HCT116 (cell line): ENCODE data around the gene EIF4A3. TPM values are rescaled to one million over a fixed set of nuclear protein-coding genes. Genes with fewer than 3 reads are reported as not detected.

ENCODE experiments used
- ATAC-seq: fragments of 200-7000 bp; cut with Tn5 transposase; 2 replicates; pipeline ENCODE4 v1.9.1; 2020; ENCODE audit warnings: mild to moderate bottlenecking, moderate library complexity
- BruUV-seq: library from RNA; stranded (reverse); fragments of 400-500 nt; replicated peaks from 2 replicates; lab custom pipeline; 2021; lab: Mats Ljungman, UMichigan
- CTCF ChIA-PET: fragments of 300-600 bp; sonication (Branson Sonifier 250); formaldehyde crosslinking; loops from one replicate; lab custom pipeline; 2021; ENCODE audit warnings: antibody characterized with exemption; lab: Charles Lee
- POLR2A ChIA-PET: fragments of 300-600, 350-600 bp; sonication (Branson Sonifier 250); formaldehyde crosslinking; loops from one replicate; lab custom pipeline; 2021; ENCODE audit warnings: antibody characterized with exemption; lab: Charles Lee
- RAD21 ChIA-PET, 2 experiments: fragments of 300-600 bp; sonication (Branson Sonifier 250); formaldehyde crosslinking; loops; one replicate each; lab custom pipeline; 2023; ENCODE audit warnings: low total read pairs in 2 of 2; ENCODE audit not compliant: uncharacterized antibody in 2 of 2, unreplicated experiment in 2 of 2, low non-redundant PET in 1 of 2; lab: Charles Lee
- DNase-seq: peaks from one replicate; pipeline ENCODE4 v3.0.0-alpha.2; 2010; ENCODE audit warnings: low read depth, low spot score
- H2AFZ ChIP-seq: fragments of 200-600 bp; shearing (Covaris generic), sonication (generic); 2 replicates; pipeline ENCODE4 v1.6.1; 2017; ENCODE audit warnings: low read depth, mixed run types, mixed read lengths, antibody characterized with exemption, low read length; ENCODE audit not compliant: poor library complexity, severe bottlenecking
- H3K27ac ChIP-seq: 2 replicates; pipeline ENCODE4 v1.5.1; 2012; ENCODE audit warnings: low read depth, low read length
- H3K27me3 ChIP-seq: fragments of 200-600 bp; sonication (generic); 2 replicates; pipeline ENCODE4 v1.6.1; 2016; ENCODE audit warnings: mixed run types, low read length, mixed read lengths; ENCODE audit not compliant: insufficient read depth
- H3K36me3 ChIP-seq, 2 experiments: fragments of 200-500 bp in 1 of 2; fragments of 200-600 bp in 1 of 2; sonication (Bioruptor generic) in 1 of 2; sonication (generic) in 1 of 2; 2 replicates each; pipeline versions ENCODE4 v1.5.1 to v1.6.1; 2014 to 2016; ENCODE audit warnings: low read length in 2 of 2, inconsistent platforms in 1 of 2, mixed read lengths in 1 of 2, mixed run types in 1 of 2; ENCODE audit not compliant: insufficient read depth in 2 of 2, control insufficient read depth in 1 of 2
- H3K4me1 ChIP-seq, 2 experiments: fragments of 200-600 bp in 1 of 2; sonication (generic) in 1 of 2; 2 replicates each; pipeline versions ENCODE4 v1.5.1 to v1.6.1; 2012 to 2017; ENCODE audit warnings: low read length in 2 of 2, inconsistent platforms in 1 of 2, mild to moderate bottlenecking in 1 of 2, mixed read lengths in 1 of 2, mixed run types in 1 of 2, moderate library complexity in 1 of 2; ENCODE audit not compliant: insufficient read depth in 2 of 2, control insufficient read depth in 1 of 2
- H3K4me2 ChIP-seq: fragments of 200-600 bp; sonication (generic); 2 replicates; pipeline ENCODE4 v1.6.1; 2017; ENCODE audit warnings: mixed run types, low read length, mixed read lengths
- H3K4me3 ChIP-seq, 2 experiments: fragments of 200-600 bp in 1 of 2; sonication (generic) in 1 of 2; replicated peaks in 1 of 2; 2 replicates each; pipeline ENCODE4 v1.5.1; 2011 to 2016; ENCODE audit warnings: low read length in 2 of 2, control low read depth in 1 of 2, low read depth in 1 of 2, mild to moderate bottlenecking in 1 of 2, mixed read lengths in 1 of 2, mixed run types in 1 of 2
- H3K79me2 ChIP-seq: fragments of 200-600 bp; sonication (generic); 2 replicates; pipeline ENCODE4 v1.6.1; 2017; ENCODE audit warnings: mild to moderate bottlenecking, mixed run types, low read length, moderate library complexity, mixed read lengths; ENCODE audit not compliant: insufficient read depth
- H3K9ac ChIP-seq: fragments of 200-600 bp; sonication (generic); 2 replicates; pipeline ENCODE4 v1.6.1; 2016; ENCODE audit warnings: low read length, mixed read lengths
- H3K9me2 ChIP-seq: fragments of 200-600 bp; sonication (generic), shearing (Covaris generic); 2 replicates; pipeline ENCODE4 v1.6.1; 2017; ENCODE audit warnings: mixed run types, mild to moderate bottlenecking, moderate library complexity; ENCODE audit not compliant: insufficient read depth
- H3K9me3 ChIP-seq, 2 experiments: fragments of 200-500 bp in 1 of 2; fragments of 200-600 bp in 1 of 2; sonication (Bioruptor generic) in 1 of 2; sonication (generic) in 1 of 2; 2 replicates each; pipeline ENCODE4 v1.6.1; 2014 to 2017; ENCODE audit warnings: low read length in 2 of 2, mixed read lengths in 2 of 2, inconsistent platforms in 1 of 2, low read depth in 1 of 2, mild to moderate bottlenecking in 1 of 2, mixed run types in 1 of 2, moderate library complexity in 1 of 2; ENCODE audit not compliant: control insufficient read depth in 1 of 2, insufficient read depth in 1 of 2
- H4K20me1 ChIP-seq: fragments of 200-600 bp; sonication (generic), shearing (Covaris generic); 2 replicates; pipeline ENCODE4 v1.6.1; 2017; ENCODE audit warnings: mixed run types, mild to moderate bottlenecking, moderate library complexity; ENCODE audit not compliant: insufficient read depth
- CTCF ChIP-seq, 3 experiments: fragments of 200-600 bp in 1 of 3; sonication (generic) in 1 of 3; IDR thresholded peaks in 2 of 3; conservative IDR thresholded peaks in 1 of 3; 2 replicates each; pipeline ENCODE4 v1.5.1; 2012 to 2017; ENCODE audit warnings: low read depth in 2 of 3, low read length in 2 of 3, antibody characterized with exemption in 1 of 3, borderline replicate concordance in 1 of 3, control low read depth in 1 of 3, mild to moderate bottlenecking in 1 of 3, mixed read lengths in 1 of 3, mixed run types in 1 of 3, moderate library complexity in 1 of 3; ENCODE audit not compliant: insufficient read depth in 1 of 3
- EGR1 ChIP-seq: IDR thresholded peaks from 2 replicates; pipeline ENCODE4 v1.6.1; 2012; ENCODE audit warnings: low read depth
- EZH2phosphoT487 ChIP-seq: fragments of 200-600 bp; IDR thresholded peaks from 2 replicates; pipeline ENCODE4 v1.6.1; 2018; ENCODE audit warnings: antibody characterized with exemption, borderline replicate concordance
- POLR2AphosphoS5 ChIP-seq: IDR thresholded peaks from 2 replicates; pipeline ENCODE4 v1.6.1; 2011; ENCODE audit warnings: mild to moderate bottlenecking, low read depth, low read length, moderate library complexity
- REST ChIP-seq: IDR thresholded peaks from 2 replicates; pipeline ENCODE4 v1.6.1; 2012; ENCODE audit warnings: low read depth
- ZBTB33 ChIP-seq: IDR thresholded peaks from 2 replicates; pipeline ENCODE4 v1.6.1; 2011; ENCODE audit warnings: mild to moderate bottlenecking, low read length, moderate library complexity; ENCODE audit not compliant: insufficient replicate concordance; ENCODE audit errors: extremely low read depth
- intact Hi-C: fragments of 100-400 bp; cut with micrococcal nuclease; formaldehyde crosslinking; loops from 2 replicates; pipeline ENCODE4 v1.10.0; 2022
- total RNA-seq: library from RNA; stranded (reverse); gene quantifications from one replicate; pipeline ENCODE4 v1.2.1, GENCODE V29; 2021; ENCODE audit not compliant: unreplicated experiment

Gene EIF4A3
- total RNA-seq, 1 experiment from 2014 or later: 248 TPM

GRCh38 chr17:80097844-80098691 is 48.9 kb downstream of the EIF4A3 start:
- Histone ChIP-seq H2AFZ (no peak overlapping the region), H3K9me2 (no peaks in the 10 kb centered on the region), H3K9me3 (no peaks in the 10 kb centered on the region), H3K9ac (no peak overlapping the region), H4K20me1 (no peaks in the 10 kb centered on the region), H3K27me3 (no peaks in the 10 kb centered on the region), H3K4me2 (no peak overlapping the region), H3K4me1 (peaks cover 14 to 25% of the 10 kb centered on the region in 2 experiments), H3K27ac (no peak overlapping the region; the same call in 1 of the 2 replicates), H3K4me3 (no peak overlapping the region), H3K79me2 (peaks cover 7% of the 10 kb centered on the region; the same call in 1 of the 2 replicates), H3K36me3 (no peaks in the 10 kb centered on the region)
- RAD21 ChIA-PET: no interaction called here
- intact Hi-C loops: no loop called here
- CTCF ChIA-PET: no interaction called here
- ATAC-seq (no peak), DNase-seq (no peak)
- BruUV-seq: no TSS peak
- no peak for TF ChIP-seq REST
- TF ChIP-seq EZH2phosphoT487: no peak
- TF ChIP-seq POLR2AphosphoS5: no peak
- POLR2A ChIA-PET: no interaction called here

GRCh38 chr17:80097127-80097621 is 49.8 kb downstream of the EIF4A3 start:
- Histone ChIP-seq H3K9me3 (no peaks in the 10 kb centered on the region), H3K36me3 (no peaks in the 10 kb centered on the region), H3K9ac (no peak overlapping the region), H3K4me2 (no peak overlapping the region), H3K4me3 (no peak overlapping the region), H2AFZ (no peak overlapping the region), H3K4me1 (peaks cover 6 to 17% of the 10 kb centered on the region in 2 experiments), H3K9me2 (no peaks in the 10 kb centered on the region), H3K79me2 (peaks cover 5% of the 10 kb centered on the region; the same call in 1 of the 2 replicates), H3K27ac (no peak overlapping the region), H3K27me3 (no peaks in the 10 kb centered on the region), H4K20me1 (no peaks in the 10 kb centered on the region)
- ChIA-PET CTCF (no interaction called here), POLR2A (no interaction called here), RAD21 (no interaction called here)
- TF ChIP-seq ZBTB33: no peak
- no peak for TF ChIP-seq CTCF (IDR thresholded peaks at IDR 0.05 in 2 of 3, conservative IDR thresholded peaks at IDR 0.05 in 1 of 3; ENCODE audit: borderline replicate concordance in 1 of 3, insufficient read depth in 1 of 3, low read depth in 2 of 3, low read length in 2 of 3)
- TF ChIP-seq EGR1: no peak
- no peak for TF ChIP-seq EZH2phosphoT487
- ATAC-seq: no peak
- no peak for DNase-seq
- BruUV-seq: no TSS peak
- intact Hi-C loops: no loop called here
